ENCODE measurements around the gene CHRFAM7A. TPM values are rescaled to one million over a fixed set of nuclear protein-coding genes. Genes with fewer than 3 reads are reported as not detected.
"Not testable (repeated sequence)": the region's sequence is repeated elsewhere in the genome, so short reads cannot be mapped to it uniquely, and the experiment has no call there.

Gene CHRFAM7A
- total RNA-seq, 1 donor from 2014 or later: 0.92 TPM

DNA sequence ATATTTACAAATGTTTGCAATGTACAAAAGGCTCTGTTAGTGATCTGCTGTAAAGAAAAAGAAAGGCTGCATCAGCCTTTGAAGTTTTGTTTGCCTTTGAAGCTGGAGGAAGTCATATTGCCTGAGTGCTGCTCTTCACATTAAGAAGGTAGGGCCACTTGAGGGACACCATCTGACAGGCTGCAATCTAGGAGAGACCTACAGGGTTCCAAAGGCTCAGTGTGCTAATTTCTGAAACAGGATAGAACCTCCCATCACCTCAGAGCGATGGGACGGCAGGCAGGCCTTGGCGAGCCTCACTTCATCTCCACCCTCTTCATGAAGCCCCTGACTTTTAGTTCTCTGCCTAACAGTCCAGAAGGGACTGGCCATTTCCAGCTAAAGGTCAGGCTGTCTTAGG, 77.6 kb downstream of the CHRFAM7A start:
- not testable (repeated sequence) for DNase-seq

DNA sequence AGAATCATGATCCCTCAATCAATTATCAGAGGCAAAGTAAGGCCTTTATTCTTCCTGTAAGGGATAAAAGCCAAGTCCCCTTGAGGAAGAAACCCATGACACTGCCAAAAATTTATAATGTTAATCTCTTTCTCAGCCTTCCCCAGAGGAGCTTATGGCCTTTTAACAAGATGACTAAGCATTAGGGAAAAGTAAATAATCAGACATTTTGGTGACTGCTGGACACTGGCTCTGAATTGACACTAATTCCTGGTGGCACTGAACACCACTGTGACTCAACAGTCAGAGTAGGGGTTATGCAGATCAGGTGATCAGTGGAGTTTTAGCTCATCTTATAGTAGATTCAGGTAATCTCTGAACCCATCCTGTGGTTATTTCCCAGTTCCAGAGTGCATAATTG, 82.8 kb downstream of the CHRFAM7A start:
- DNase-seq: not testable (repeated sequence)

Small RNAs within 50 kb of the gene (small RNA-seq; reads per million reads assigned to genes)
- gene AC019322.2 (ENCODE audit: low replicate concordance): not detected
- not detected for gene RF00019 (ENCODE audit: low replicate concordance)
- gene RF00096 (ENCODE audit: low replicate concordance): not detected
- not detected for gene RN7SL196P (ENCODE audit: low replicate concordance)

Other genes starting within 250 kb of the CHRFAM7A start
- 8.5 TPM for gene GOLGA8R, start 20.7 kb upstream of the CHRFAM7A start, total RNA-seq
- 1.2 TPM for gene GOLGA8Q, start 158.5 kb upstream of the CHRFAM7A start, total RNA-seq
- gene GOLGA8H, start 210.5 kb upstream of the CHRFAM7A start, total RNA-seq: 1.0 TPM

Measured in tongue (tissue), 3 donors.